Stimulated activated CD4-positive, alpha-beta T cell treated with anti-CD3 and anti-CD28 coated beads, TNF-alpha, amount 100 ng/mL, for 48 hours (primary cell): ENCODE measurements around the gene TSPAN3.

ENCODE experiments used
- DNase-seq, 3 donors: peaks; one replicate each; pipeline ENCODE4 v3.0.0-alpha.2; 2020; ENCODE audit warnings: low read depth in 3 of 3

Gene TSPAN3

GRCh38 chr15:77023576-77024272 lies 47.2 kb downstream of the TSPAN3 start:
- DNase-seq: no peak

GRCh38 chr15:77022646-77023575 lies 48.0 kb downstream of the TSPAN3 start:
- DNase-seq: no peak

DNA sequence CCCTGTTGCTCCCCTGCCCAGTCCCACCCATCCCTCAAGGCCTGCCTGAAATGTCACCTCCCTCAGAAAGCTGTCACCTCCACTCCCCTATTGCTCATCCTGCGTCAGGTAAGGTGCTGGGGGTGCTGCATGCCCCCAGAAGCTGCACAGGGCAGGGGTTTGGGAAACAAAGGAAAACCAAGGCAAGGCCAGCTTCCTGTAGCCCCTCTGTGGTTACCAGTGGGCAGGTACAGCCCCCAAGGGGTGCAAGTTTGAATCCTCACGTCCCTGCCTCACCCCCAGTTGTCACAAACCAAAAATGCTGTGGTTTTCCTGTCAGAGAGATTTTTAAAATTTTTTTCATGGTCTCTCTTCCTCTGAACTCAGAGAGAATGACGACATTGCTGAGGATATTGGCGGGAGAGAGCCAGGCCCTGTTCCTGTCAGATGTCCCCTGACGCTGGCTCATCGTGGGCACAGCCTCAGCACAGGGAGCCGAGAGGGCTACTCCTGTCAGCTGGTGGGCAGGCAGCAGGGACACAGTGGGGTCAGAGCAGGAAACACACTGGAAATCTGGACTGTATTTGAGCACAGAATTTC lies 49.0 kb downstream of the TSPAN3 start:
- DNase-seq: peak in 2 of 3 donors; percentile 29 to 43

- DNase-seq: no peak
Measured at GRCh38 chr15:77021088-77021481, 49.8 kb downstream of the TSPAN3 start.

- DNase-seq: no peak
Measured at GRCh38 chr15:77020348-77021087, 50.4 kb downstream of the TSPAN3 start.

GRCh38 chr15:77019521-77020331 lies 51.2 kb downstream of the TSPAN3 start:
- peak in 1 of 3 donors; percentile 29 for DNase-seq

- DNase-seq: no peak
Measured at GRCh38 chr15:77018796-77019505, 52.0 kb downstream of the TSPAN3 start.

DNA sequence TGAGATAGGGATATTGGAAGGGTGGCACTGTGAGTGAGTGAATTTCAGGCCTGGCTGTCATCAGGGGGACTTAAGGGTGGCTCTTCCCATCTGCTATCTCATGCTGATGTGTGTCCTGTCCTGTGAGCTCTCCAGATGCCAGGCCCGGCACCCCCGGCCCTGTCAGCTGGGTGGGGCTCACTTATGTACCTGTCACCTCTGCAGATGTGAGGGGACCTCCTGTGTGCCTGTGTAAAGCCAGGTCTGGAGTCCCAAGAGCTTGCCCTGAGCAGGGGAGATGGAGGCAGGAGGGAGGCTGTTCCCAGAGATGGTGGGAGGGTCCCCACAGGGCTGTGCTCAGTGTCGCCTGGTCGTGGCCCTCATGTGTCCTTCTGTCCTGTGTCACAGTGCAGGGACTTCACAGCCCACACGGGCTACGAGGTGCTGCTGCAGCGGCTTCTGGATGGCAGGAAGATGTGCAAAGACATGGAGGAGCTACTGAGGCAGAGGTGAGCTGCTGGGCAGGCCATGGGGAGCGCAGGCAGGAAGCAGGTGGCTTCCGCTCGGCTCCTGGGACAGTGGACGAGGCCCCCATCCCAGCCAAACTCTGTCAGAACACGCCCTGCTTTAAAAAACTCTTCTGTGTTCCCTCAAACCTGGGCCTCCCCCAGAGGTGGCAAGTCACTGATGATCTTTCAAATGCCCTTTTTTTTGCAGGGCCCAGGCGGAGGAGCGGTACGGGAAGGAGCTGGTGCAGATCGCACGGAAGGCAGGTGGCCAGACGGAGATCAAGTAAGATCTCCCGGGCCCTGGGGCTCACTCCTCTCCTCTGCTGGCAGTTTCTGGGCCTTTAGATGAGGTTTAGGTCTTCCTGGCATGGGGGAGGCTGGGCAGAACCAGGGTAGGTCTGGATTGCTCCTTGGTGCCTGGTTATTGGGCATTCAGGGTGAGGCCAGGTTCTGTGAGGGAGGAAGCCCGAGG lies 52.9 kb downstream of the TSPAN3 start:
- DNase-seq: no peak

DNA sequence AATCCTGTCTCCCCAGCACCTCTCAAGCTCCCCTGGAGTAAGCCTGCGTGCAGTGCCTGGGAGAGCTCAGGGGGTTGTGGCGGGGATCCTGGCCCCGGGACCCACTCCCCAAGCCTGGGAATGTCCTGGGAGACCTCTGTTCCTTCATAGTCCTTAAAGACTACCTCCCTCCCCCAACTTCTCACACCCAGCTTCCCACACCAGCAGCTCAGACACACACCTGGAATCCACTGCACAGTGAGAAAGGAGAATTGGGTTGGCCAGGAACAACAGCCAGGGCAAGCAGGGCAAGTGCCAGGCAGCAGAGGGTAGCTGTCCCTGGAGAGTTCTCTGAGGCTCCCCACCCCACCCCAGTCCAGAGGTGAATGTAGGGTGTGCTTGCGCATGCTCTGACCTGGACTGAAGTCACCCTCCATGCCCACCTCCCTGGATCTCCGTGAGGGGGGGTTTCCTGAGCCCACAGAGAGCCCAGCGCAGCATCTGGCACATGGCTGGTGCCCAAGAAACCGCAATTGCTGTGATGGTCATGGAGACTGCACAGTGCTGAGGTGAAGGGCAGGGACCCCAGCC lies 53.7 kb downstream of the TSPAN3 start:
- no peak for DNase-seq

GRCh38 chr15:77016321-77016695 lies 54.6 kb downstream of the TSPAN3 start:
- no peak for DNase-seq

DNA sequence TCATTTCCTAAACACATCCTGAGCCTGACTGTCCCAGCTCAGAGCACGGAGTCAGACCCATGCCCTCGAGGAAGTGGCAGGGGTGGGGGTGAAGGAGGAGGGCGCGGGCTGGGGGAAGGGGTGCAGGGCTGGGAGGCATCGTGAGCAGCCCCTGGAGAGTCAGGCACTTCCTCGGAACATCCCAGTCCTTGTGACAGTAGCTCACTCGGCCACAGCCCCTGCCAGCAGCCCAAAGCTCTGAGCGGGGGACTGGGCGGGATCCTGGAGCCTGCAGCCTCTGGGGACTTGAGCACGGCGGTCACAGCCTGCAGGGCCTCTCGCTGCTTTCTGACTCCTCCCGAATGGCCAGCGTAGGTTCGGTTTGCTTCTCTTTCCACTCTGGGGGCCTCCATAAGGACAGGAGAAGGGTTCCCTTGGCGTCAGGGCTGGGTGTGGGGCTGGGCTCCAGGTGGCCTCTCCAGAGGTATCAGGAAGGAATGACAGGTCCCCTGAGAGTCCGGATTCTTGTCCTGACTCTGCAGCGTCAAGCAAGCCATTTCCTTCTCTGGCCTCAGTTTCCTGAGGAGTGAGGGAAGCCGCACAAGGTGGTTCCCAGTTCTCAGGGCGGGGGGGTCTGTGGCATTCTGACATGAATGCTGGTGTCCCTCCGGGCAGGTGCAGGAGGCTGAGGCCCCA lies 55.1 kb downstream of the TSPAN3 start:
- no peak for DNase-seq

DNA sequence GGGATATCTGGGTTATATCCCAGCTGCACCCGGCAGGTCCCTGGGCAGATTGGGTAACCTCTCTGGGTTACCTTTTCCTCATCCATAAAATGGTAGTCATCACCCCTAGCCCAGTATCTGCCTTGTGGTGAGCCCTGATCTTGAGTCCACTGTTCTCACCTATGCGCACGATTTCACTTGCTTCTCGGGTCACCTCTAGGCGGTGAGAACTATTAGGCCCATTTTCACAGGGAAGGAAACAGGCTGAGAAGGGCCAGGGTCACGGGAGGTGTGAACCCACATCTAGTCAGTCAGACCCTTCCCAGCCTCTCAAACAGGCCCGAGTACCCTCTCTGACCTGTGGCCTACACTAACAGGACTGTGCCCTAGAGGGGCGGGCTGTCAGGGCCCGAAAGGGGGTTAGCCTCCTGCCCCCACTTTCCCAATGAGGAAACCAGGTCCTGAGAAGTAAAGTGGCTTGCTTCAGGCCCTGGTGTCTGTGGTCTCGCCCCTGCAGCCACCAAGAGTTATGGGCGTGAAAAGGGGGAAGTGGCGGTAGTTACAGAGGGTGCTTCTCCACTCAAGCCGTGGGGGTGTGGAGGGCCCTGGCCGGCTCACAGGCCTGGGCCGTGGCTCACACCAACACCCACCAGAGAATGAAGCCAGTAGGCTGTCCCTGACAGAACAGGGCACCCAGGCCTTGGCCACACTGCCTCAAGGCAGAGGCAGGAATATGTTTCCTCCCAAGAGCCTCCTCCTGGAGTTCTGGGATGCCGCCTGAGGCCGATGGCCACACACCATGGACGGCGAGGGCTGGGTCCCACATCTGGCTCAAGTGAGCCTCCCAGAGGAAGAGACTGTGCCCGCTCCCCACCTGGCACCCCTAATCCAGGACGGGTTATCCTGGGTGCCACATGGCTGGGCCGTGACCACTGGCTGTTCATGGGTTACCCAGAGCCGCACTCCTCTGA lies 56.5 kb downstream of the TSPAN3 start:
- no peak for DNase-seq

DNA sequence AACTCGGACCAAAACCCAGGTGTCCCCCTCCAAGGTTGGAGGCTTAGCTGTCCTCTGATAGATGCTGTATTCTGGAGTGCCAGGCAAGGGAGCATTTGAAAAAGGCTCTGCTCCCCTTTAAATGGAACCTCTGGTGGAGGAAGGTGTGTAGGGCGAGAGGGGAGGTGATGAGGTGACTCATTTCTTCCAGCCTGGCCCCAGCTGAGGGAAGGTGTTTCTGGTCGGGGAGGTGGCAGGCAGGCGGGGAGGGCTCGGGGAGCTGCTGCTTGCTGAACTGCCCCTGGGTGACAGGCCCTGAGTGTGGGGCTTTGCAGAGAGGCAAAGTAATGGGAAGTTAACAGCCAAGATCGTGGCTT lies 57.2 kb downstream of the TSPAN3 start:
- DNase-seq: peak; percentile 64 to 84 (median 78)

GRCh38 chr15:77012868-77013267 lies 58.0 kb downstream of the TSPAN3 start:
- no peak for DNase-seq

DNA sequence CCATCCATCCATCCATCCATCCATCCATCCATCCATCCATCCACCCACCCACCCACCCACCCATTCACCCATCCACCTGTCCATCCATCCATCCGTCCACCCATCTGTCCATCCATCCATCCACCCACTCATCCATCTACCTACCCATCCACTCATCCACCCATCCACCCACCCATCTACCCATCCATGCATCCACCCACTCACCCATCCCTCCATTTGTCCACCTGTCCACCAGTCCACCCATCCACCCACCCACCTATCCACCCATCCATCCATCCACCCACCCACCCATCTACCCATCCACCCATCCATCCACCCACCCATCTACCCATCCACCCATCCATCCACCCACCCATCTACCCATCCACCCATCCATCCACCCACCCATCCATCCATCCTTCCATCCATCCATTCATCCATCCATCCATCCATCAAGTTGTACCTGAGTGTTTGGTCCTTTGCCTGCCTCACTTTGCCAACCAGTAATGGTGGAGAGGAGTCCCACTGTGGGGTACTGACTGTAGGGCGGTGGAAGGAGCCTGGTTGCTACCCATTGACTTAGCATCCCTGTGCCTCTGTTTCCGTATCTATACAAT lies 58.7 kb downstream of the TSPAN3 start:
- DNase-seq: no peak

- no peak for DNase-seq
Measured at GRCh38 chr15:77010857-77011256, 60.1 kb downstream of the TSPAN3 start.

GRCh38 chr15:77010312-77010686 lies 60.6 kb downstream of the TSPAN3 start:
- DNase-seq: no peak
